ENCODE data around the gene NKX6-1.

DNA sequence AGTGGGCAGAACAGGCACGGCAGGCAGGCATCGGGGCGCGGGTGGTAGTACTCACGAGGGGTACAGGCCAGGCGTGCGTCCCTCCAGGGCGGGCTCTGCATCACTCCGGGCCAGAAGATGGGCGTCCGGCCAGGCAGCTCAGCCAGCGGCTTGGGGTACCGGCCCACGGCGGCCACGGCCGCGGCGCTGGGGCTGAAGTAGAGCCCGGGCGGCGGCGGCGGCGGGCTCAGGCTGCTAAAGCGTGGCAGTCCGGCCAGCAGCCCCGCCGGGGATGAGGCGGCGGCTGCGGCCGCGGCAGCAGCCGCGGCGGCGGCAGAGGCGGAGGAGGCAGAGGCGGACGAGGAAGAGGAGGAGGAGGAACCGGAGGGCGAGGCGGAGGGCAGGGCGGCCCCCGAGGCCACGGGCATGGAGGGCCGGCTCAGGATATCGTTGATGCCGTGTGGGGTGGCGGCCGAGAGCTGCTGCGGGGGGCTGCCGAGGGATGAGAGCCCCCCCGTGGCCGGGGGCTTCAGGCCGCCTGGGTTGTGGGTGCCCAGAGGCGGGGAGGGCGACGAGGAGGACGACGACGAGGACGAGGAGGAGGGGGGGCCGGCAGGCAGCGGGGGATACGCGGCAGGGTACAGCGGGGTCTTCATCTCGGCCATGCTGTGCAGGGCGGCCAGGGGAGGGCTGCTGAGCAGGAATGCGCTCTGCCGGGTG, 1.4 kb downstream of the NKX6-1 start:
- TF ChIP-seq, protein P1, sequence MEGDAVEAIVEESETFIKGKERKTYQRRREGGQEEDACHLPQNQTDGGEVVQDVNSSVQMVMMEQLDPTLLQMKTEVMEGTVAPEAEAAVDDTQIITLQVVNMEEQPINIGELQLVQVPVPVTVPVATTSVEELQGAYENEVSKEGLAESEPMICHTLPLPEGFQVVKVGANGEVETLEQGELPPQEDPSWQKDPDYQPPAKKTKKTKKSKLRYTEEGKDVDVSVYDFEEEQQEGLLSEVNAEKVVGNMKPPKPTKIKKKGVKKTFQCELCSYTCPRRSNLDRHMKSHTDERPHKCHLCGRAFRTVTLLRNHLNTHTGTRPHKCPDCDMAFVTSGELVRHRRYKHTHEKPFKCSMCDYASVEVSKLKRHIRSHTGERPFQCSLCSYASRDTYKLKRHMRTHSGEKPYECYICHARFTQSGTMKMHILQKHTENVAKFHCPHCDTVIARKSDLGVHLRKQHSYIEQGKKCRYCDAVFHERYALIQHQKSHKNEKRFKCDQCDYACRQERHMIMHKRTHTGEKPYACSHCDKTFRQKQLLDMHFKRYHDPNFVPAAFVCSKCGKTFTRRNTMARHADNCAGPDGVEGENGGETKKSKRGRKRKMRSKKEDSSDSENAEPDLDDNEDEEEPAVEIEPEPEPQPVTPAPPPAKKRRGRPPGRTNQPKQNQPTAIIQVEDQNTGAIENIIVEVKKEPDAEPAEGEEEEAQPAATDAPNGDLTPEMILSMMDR (IDR thresholded peaks at IDR 0.05): no peak
- no peak for TF ChIP-seq POLR2A (IDR thresholded peaks at IDR 0.05)
